Stomach (tissue), 9 donors: ENCODE results near the gene DPAGT1. TPM values are rescaled to one million over a fixed set of nuclear protein-coding genes. Genes with fewer than 3 reads are reported as not detected.
A peak's percentile ranks its signal among the peaks of the same experiment; 100 is the strongest.

Experiments
- DNase-seq, 2 donors: peaks; one replicate each; pipeline versions ENCODE4 v3.0.0 to v3.0.0-alpha.2; 2013 to 2019
- H3K27ac ChIP-seq, 5 donors: fragments of 200-600 bp in 4 of 5; sonication (generic) in 4 of 5; one replicate each; pipeline ENCODE4 v1.5.1; 2013 to 2019; ENCODE audit warnings: mild to moderate bottlenecking in 1 of 5, moderate library complexity in 1 of 5
- H3K27me3 ChIP-seq, 3 donors: fragments of 200-600 bp; sonication (generic); one replicate each; pipeline ENCODE4 v1.5.1; 2017 to 2019; ENCODE audit warnings: mixed run types in 1 of 3
- H3K36me3 ChIP-seq, 4 donors: fragments of 200-600 bp; sonication (generic); 1 replicate in 3 of 4; 2 replicates in 1 of 4; pipeline ENCODE4 v1.5.1; 2016 to 2019
- H3K4me1 ChIP-seq, 4 donors: fragments of 200-600 bp; sonication (generic); one replicate each; pipeline ENCODE4 v1.5.1; 2016 to 2019
- H3K4me3 ChIP-seq, 4 donors: fragments of 200-600 bp; sonication (generic) in 3 of 4; one replicate each; pipeline ENCODE4 v1.5.1; 2016 to 2019; ENCODE audit warnings: mild to moderate bottlenecking in 1 of 4
- H3K9me3 ChIP-seq, 4 donors: fragments of 200-600 bp; sonication (generic); one replicate each; pipeline ENCODE4 v1.5.1; 2016 to 2019
- EP300 ChIP-seq: sonication (generic); formaldehyde crosslinking; IDR thresholded peaks from one replicate; pipeline ENCODE4 v1.6.1; 2017; ENCODE audit warnings: antibody characterized with exemption
- POLR2A ChIP-seq, 4 donors: fragments of 450-650 bp; IDR thresholded peaks; one replicate each; pipeline ENCODE4 v1.6.1; 2016; ENCODE audit warnings: antibody characterized with exemption in 4 of 4, control low read depth in 2 of 4, mild to moderate bottlenecking in 1 of 4, moderate library complexity in 1 of 4
- POLR2AphosphoS5 ChIP-seq, 3 donors: sonication (generic); formaldehyde crosslinking; IDR thresholded peaks; one replicate each; pipeline ENCODE4 v1.6.1; 2016; ENCODE audit warnings: antibody characterized with exemption in 3 of 3
- WGBS, 5 donors: extraction: QIAGEN DNeasy Blood & Tissue Kit in 3 of 5; methylation state at CpG; one replicate each; pipeline versions ENCODE4 v1.1.5 to v1.1.7; 2013 to 2018; 5-methylcytosine and 5-hydroxymethylcytosine counted together
- intact Hi-C: fragments of 100-400 bp; cut with DNase I; formaldehyde crosslinking; loops from one replicate; pipeline ENCODE4 v1.15.1; 2023; ENCODE audit warnings: low total_unique reads
- polyA plus RNA-seq, 3 donors: library from polyadenylated mRNA; stranded (reverse); fragments of 200-250 nt; gene quantifications; one replicate each; pipeline ENCODE4 v1.2.3, GENCODE V29; 2013
- total RNA-seq, 5 donors: library from RNA; depleted of rRNA; stranded (reverse); fragments of >200 nt; gene quantifications; one replicate each; pipeline versions ENCODE4 v1.1.0 to v1.2.3, GENCODE V29; 2014 to 2016
- TF ChIP-seq, protein P1 (sequence below), 7 experiments: fragments of 450-650 bp in 4 of 7; fragments of 200-600 bp in 3 of 7; sonication (generic) in 3 of 7; IDR thresholded peaks; one replicate each; pipeline ENCODE4 v1.5.1; 2016 to 2019; ENCODE audit warnings: antibody characterized with exemption in 7 of 7, control low read depth in 2 of 7, mild to moderate bottlenecking in 1 of 7
- donor health status: healthy with polysubstance abuse.
- donor health status: Bipolar disorder and iron deficiency.
- donor health status: healthy.

Gene DPAGT1
- total and polyA plus RNA-seq, 8 donors, result 2.3 to 28.5 (median 14.5) TPM

GRCh38 chr11:119100994-119101758 lies 477 bp downstream of the DPAGT1 start:
- intact Hi-C loops, result no loop called here
- Histone ChIP-seq H3K9me3 (no peaks in the 10 kb centered on the region), H3K36me3 (peaks cover 17 to 27% (median 24%) of the 10 kb centered on the region in 4 donors), H3K27ac (peak overlapping the region; percentile 89 to 94 (median 92)), H3K4me1 (peaks cover 20 to 41% (median 31%) of the 10 kb centered on the region in 4 donors), H3K4me3 (peak overlapping the region; percentile 76 to 92 (median 84)), H3K27me3 (no peaks in the 10 kb centered on the region)
- peak in 1 of 2 donors; percentile 34 for DNase-seq
- TF ChIP-seq EP300, result no peak
- TF ChIP-seq POLR2AphosphoS5 (IDR thresholded peaks at IDR 0.05), result no peak
- TF ChIP-seq POLR2A (IDR thresholded peaks at IDR 0.05), result no peak
- 1 to 2% (median 1%) methylated on average over 21 to 29 of the region's 29 CpGs for WGBS, 5 donors

DNA sequence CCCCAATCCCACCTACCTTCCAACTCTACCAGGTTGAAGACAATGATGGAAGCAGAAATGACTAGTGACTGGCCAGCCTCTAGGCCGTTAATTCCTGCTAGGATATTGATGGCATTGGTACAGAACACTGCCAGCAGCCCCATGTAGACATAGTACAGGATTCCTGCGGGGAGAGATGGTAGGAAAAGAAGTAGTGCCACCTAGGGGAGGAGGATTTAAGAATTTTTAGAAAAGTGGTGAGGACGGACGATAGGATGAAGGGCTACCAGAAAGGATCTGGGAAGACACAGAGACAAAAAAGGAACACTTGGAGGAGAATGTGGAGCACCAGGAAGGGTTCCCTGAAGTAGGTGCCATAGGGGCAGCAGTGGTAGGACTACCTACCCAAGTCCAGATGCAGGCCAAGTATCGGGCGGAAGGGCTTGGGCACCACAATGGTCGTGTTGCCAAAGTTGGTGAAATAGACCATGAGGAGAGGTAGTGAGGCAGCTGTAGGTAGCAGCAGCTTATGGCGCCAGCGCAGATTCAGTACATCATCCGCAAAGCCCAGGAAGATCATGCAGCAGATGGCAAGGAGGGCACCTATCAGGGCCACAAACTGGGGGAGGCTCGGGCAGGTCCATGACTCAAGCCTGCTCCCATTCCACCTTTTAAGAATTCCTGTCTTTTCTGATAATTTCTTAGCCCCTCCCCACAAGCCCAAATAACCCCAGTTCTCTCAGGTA lies 1.2 kb downstream of the DPAGT1 start:
- peak in 1 of 2 donors; percentile 49 for DNase-seq
- Histone ChIP-seq H3K27me3 (no peaks in the 10 kb centered on the region), H3K4me3 (peak overlapping the region; percentile 76 to 92 (median 84)), H3K36me3 (peaks cover 17 to 29% (median 24%) of the 10 kb centered on the region in 4 donors), H3K27ac (peak overlapping the region in 4 of 5 donors; percentile 89 to 92 (median 91)), H3K4me1 (peaks cover 20 to 45% (median 36%) of the 10 kb centered on the region in 4 donors), H3K9me3 (no peaks in the 10 kb centered on the region)
- TF ChIP-seq, protein P1, sequence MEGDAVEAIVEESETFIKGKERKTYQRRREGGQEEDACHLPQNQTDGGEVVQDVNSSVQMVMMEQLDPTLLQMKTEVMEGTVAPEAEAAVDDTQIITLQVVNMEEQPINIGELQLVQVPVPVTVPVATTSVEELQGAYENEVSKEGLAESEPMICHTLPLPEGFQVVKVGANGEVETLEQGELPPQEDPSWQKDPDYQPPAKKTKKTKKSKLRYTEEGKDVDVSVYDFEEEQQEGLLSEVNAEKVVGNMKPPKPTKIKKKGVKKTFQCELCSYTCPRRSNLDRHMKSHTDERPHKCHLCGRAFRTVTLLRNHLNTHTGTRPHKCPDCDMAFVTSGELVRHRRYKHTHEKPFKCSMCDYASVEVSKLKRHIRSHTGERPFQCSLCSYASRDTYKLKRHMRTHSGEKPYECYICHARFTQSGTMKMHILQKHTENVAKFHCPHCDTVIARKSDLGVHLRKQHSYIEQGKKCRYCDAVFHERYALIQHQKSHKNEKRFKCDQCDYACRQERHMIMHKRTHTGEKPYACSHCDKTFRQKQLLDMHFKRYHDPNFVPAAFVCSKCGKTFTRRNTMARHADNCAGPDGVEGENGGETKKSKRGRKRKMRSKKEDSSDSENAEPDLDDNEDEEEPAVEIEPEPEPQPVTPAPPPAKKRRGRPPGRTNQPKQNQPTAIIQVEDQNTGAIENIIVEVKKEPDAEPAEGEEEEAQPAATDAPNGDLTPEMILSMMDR (IDR thresholded peaks at IDR 0.05), result peak in 1 of 7 experiments; percentile 29
- no peak for TF ChIP-seq POLR2AphosphoS5 (IDR thresholded peaks at IDR 0.05)
- 29 to 43% (median 33%) methylated on average over 11 of the region's 11 CpGs for WGBS, 5 donors
- intact Hi-C loops, result no loop called here

- intact Hi-C loops, result no loop called here
- Histone ChIP-seq H3K27ac (no peak overlapping the region), H3K4me3 (no peak overlapping the region), H3K36me3 (peaks cover 17 to 29% (median 24%) of the 10 kb centered on the region in 4 donors), H3K4me1 (peaks cover 20 to 45% (median 36%) of the 10 kb centered on the region in 4 donors), H3K27me3 (no peaks in the 10 kb centered on the region), H3K9me3 (no peaks in the 10 kb centered on the region)
- no peak for DNase-seq
- WGBS, 5 donors, result 70 to 78% (median 73%) methylated on average over 6 of the region's 6 CpGs
- TF ChIP-seq POLR2A (IDR thresholded peaks at IDR 0.05), result no peak
- TF ChIP-seq, protein P1 (IDR thresholded peaks at IDR 0.05), result no peak
- TF ChIP-seq EP300, result no peak
- no peak for TF ChIP-seq POLR2AphosphoS5 (IDR thresholded peaks at IDR 0.05)
Measured at GRCh38 chr11:119099711-119100110, 1.9 kb downstream of the DPAGT1 start.

DNA sequence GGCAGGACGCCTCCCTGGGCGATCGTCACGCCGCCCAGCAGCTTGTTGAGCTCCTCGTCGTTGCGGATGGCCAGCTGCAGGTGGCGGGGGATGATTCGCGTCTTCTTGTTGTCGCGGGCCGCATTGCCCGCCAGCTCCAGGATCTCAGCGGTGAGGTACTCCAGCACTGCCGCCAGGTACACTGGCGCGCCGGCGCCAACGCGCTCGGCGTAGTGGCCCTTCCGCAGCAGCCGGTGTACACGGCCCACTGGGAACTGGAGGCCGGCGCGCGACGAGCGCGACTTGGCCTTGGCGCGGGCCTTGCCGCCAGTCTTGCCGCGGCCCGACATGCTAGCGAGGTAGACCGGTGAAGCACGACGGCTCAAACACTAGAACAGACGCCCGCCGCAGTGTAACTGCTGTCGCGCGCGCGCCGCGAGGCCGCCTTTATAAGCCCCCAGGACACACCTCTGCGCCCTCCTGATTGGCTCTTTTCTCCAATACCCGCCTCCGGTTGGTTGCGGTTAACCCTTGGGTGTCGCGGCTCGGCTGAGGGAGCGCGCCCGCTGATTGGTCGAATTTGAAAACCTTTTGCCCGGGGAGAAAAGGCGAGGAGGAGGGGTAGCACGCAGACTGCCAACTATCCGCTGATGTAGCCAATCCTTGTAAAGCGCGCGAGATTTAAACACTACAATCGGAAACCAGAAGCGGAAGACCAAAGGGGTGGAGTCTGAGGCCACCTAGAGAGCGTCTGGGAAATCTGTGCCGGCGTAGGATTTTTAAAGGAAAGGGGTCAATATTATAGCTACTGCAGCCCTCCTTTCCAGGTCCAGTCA lies 6.4 kb downstream of the DPAGT1 start:
- Histone ChIP-seq H3K36me3 (peaks cover 17 to 38% (median 24%) of the 10 kb centered on the region in 4 donors), H3K9me3 (no peaks in the 10 kb centered on the region), H3K27ac (peak overlapping the region; percentile 91 to 97 (median 94)), H3K27me3 (no peaks in the 10 kb centered on the region), H3K4me3 (peak overlapping the region; percentile 84 to 90 (median 87)), H3K4me1 (peaks cover 22 to 49% (median 34%) of the 10 kb centered on the region in 4 donors)
- intact Hi-C loops, result no loop called here
- whole genome bisulfite sequencing, 5 donors, result 0% methylated on average over 57 to 79 of the region's 79 CpGs
- DNase-seq, result peak; percentile 99 to 100
- TF ChIP-seq, protein P1 (IDR thresholded peaks at IDR 0.05), result no peak
- TF ChIP-seq POLR2A (IDR thresholded peaks at IDR 0.05), result peak in 2 of 4 donors; percentile 73 to 97
- peak; percentile 73 to 99 (median 99) for TF ChIP-seq POLR2AphosphoS5 (IDR thresholded peaks at IDR 0.05)
